HG03039 (cell line): ENCODE data around the gene SLC45A3.

Source experiments
- ATAC-seq: cut with Tn5 transposase; IDR thresholded peaks from one replicate; pipeline ENCODE4 v1.9.1; 2021; ENCODE audit warnings: mild to moderate bottlenecking, moderate library complexity; ENCODE audit not compliant: unreplicated experiment

SLC45A3 gene

GRCh38 chr1:205700865-205701401 lies 20.6 kb upstream of the SLC45A3 start:
- no peak for ATAC-seq

GRCh38 chr1:205699416-205699815 lies 19.1 kb upstream of the SLC45A3 start:
- no peak for ATAC-seq

DNA sequence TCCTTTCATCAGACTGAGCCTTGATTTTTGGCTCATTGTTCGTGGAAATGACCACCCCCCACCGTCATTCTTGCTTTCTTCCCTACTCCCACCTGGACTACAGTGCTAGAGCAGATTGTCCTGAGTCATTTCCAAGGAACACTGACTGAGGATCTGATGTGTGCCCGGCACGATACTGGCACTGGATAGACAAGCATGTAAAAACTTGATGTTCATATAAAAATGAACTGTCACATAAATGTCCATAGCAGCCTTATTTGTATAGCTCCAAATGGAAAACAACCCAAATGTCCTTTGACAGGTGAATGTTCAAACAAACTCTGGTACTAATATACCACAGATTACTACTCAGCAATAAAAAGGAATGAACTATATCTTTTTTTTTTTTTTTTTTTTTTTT lies 18.6 kb upstream of the SLC45A3 start:
- no peak for ATAC-seq

GRCh38 chr1:205693421-205693991 lies 13.2 kb upstream of the SLC45A3 start:
- no peak for ATAC-seq

DNA sequence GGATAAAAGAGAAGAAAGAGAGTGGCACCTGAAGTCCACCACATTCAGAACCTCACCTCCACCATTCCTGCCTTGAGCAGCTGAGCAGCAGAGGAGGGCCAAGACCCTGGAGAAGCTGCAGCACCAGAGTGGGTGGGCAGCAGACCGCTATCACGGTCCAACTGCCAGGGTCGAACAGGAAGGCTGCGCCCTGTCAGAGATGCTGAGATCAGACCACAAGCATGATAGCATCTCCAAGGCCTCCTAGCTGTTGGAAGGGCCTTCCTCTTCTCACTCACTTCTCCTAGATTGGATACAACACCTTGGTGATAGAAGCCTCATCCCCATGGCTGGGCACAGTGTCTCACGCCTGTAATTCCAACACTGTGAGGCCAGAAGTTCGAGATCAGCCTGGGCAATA lies 12.1 kb upstream of the SLC45A3 start:
- ATAC-seq, result no peak

- ATAC-seq, result no peak
Measured at GRCh38 chr1:205690122-205690756, 9.9 kb upstream of the SLC45A3 start.

- ATAC-seq, result no peak
Measured at GRCh38 chr1:205689479-205689878, 9.2 kb upstream of the SLC45A3 start.

- no peak for ATAC-seq
Measured at GRCh38 chr1:205688171-205689080, 8.1 kb upstream of the SLC45A3 start.

DNA sequence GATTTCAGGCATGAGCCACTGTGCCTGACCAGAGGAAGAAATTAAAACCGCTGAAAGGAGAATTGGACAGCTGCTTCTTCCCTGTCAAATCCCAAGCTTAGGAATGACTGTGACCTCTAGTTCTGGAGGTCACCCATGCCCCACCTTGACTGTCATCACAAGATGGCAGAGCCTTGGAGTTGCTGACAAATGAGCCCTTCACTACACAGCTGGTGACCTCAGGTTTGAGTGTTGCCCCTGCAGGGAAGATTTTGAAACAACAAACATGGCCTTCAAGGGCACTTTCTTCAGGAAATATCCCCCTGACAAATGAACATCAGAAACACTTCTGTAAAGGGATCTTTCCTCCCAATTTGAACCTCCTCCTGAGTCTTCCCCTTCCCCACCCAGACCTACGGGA lies 6.9 kb upstream of the SLC45A3 start:
- no peak for ATAC-seq

DNA sequence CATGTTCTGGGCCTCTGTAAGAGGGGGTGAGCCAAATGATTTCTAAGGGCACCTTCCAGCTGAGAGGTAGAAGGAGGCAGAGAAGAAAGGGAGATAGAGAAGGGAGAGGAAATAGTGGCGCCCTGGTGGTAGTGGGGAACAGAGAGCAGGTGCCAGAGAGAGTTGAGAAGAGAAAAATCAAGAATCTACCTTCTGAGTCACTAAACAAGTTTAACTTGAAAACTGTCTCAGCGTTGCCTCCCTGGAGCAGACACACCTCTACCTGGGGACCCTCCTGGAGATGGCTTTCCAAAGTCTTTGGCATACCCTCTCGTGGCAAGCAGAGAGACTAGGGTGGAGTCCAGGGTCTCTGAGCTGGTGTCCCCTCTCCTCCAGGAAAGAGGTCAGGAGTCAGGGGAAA lies 1.1 kb upstream of the SLC45A3 start:
- ATAC-seq, result no peak

GRCh38 chr1:205678286-205679111 lies 1.8 kb downstream of the SLC45A3 start:
- no peak for ATAC-seq

DNA sequence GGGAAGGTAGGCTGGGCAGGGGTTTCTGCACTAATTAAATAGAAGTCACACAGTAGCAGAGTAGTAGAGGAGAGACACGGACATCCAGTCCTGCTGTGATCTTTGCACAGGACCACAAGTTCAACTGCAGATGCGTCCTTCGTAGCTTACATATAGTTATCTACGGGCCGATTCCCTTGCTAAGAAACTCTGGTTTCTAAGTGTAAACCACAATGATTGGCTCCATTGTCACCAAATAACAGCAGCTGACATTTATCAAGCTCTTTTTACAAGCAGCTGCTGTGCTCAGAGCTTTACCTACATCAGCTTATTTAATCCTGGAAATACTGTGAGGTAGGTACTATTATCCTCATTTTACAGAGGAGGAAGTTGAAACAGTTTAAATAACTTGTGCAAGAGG lies 3.1 kb downstream of the SLC45A3 start:
- ATAC-seq, result no peak

- ATAC-seq, result no peak
Measured at GRCh38 chr1:205676597-205676996, 3.7 kb downstream of the SLC45A3 start.

GRCh38 chr1:205676002-205676401 lies 4.3 kb downstream of the SLC45A3 start:
- ATAC-seq, result no peak

- no peak for ATAC-seq
Measured at GRCh38 chr1:205675247-205675646, 5.1 kb downstream of the SLC45A3 start.

DNA sequence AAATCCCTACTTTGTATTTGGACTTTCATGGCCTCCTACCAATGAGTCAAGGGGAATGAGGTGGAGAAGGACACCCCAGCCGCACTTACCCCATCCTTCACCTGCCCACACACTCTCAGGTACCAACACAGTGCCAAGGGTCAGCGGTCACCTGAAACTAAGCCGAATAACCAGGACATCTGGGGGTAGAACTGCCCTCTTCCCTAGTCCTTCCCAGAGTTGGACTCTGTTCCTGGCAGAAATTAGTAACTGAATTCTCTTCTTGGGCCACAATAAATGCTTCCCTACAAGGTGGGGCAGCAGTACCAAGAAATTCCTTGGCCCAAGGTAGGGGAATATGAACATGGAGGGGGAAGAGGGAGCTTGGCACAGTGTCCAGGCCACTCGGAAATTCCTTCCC lies 7.3 kb downstream of the SLC45A3 start:
- no peak for ATAC-seq

DNA sequence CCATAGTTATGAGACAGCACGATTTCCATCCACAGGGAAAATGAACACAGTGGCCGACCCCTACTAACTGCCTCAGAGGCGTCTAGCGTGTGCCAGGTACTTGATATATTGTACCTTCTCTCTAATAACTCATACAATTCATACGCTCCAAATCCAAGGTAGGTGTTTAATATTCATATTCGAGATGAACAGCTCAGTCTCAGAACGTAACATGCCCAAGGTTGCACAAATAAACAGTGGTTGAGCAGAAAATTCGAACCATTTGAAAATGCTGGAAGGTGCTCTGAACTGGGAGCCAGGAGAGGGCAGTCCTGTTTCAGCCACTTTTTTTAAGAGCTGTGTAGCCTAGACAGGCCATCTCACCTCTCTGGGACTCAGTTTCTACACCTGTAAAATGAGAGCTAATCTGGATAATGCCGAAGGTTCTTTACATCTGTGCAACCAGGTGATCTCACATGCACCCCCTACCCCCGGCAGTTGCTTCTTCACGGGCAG lies 7.9 kb downstream of the SLC45A3 start:
- ATAC-seq, result no peak

- no peak for ATAC-seq
Measured at GRCh38 chr1:205670611-205671430, 9.5 kb downstream of the SLC45A3 start.

DNA sequence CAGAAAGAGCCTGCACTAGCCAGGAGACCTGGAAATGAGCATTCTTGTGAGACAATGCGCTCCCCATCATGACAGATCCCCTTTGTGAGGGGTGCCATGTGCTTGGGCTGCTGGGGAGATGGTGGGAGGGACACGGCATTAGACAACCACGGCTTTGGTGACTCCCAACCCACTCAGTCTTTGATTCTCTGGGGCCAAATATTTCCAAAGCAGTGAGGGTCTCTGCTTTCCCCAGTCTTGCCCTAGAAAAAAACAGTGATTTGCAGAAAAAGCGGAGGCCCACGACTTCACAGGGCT lies 10.2 kb downstream of the SLC45A3 start:
- no peak for ATAC-seq
